GM20431 (cell line): ENCODE measurements around the gene HSD11B2.

ENCODE experiments used
- in situ Hi-C: fragments of 300-500 bp; cut with MseI, MboI; formaldehyde crosslinking; loops from one replicate; pipeline ENCODE4 v1.15.0; 2020; ENCODE audit warnings: low sequenced_read_pairs; ENCODE audit not compliant: unreplicated experiment

HSD11B2 gene

DNA sequence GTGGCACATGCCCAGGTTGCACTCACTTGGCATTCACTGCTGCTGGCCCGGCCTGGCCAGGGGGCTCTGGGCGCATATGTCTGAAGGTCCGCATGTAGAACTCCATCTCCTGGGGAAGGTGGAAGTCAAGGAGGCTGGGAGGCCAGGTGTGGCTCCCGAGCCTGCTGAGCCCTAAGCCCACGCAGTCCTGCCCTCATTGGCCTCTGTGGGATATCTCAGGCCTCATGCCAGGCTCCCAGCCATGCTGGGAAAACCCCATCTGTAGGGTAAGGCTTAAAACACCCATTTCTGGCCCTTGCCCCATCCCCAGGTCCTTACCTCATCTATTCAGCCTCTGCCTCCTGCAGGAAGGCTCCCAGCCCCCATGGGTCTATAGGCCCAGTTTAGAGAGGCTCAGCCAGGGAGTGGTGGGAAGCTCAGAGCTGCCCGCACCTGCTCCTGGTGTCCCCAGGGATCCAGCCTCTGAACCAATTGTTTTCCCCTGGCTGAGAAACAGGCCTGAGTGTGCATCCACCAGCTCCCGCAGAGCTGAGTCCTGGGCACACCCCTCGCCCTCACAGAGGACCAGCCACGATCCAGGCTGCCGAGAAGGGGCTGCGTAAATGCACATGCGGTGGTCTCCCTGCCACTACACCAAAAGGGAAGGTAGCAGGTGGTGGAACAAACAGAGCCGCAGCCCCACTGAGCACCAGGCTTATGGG, 35.3 kb upstream of the HSD11B2 start:
- in situ Hi-C loops = no loop called here

DNA sequence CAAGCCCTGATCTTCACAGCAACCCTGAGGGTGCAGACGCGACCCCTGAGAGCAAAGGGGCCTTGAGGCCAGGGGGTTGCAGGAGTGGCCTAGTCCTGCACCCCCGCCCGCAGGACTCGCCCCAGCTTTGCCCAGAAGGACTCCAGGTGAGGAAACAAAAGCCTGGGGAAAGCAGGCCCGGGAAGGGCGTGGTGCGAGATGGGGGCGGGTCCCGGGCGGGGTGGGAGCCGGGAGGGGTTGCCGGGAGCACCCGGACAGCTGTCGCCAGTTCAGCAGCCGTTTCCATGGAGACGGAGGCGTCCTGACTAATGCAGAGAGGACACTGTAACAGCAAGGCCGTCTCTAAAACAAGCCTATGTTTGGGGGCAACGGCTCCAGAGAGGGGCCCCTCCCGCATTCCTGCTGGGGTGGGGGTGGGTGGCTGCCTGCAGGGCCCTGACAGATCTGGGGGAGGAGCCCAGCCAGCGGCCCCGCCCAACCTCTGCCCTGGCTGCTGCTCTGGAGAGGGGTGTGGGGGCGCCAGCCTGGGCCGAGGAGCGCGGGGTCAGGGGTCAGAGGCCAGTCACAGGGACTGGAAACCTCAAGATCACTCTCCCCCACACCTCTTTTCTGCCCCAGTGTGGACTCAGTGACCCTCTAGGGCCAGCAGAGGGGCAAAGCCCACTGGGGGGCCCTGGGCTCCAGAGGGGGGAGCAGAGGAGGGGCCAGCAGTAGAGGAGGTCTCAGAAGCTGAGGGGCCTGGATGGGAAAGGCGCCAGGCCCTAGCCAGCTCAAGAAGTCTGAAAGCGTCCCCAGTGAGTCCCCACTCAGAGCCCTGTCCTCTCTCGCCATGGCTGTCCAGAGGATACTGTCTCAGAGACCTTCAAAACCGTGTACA, 34.5 kb upstream of the HSD11B2 start:
- in situ Hi-C loops = no loop called here

GRCh38 chr16:67397036-67397801, 33.7 kb upstream of the HSD11B2 start:
- in situ Hi-C loops = no loop called here

GRCh38 chr16:67397812-67398545, 32.9 kb upstream of the HSD11B2 start:
- in situ Hi-C loops = no loop called here

DNA sequence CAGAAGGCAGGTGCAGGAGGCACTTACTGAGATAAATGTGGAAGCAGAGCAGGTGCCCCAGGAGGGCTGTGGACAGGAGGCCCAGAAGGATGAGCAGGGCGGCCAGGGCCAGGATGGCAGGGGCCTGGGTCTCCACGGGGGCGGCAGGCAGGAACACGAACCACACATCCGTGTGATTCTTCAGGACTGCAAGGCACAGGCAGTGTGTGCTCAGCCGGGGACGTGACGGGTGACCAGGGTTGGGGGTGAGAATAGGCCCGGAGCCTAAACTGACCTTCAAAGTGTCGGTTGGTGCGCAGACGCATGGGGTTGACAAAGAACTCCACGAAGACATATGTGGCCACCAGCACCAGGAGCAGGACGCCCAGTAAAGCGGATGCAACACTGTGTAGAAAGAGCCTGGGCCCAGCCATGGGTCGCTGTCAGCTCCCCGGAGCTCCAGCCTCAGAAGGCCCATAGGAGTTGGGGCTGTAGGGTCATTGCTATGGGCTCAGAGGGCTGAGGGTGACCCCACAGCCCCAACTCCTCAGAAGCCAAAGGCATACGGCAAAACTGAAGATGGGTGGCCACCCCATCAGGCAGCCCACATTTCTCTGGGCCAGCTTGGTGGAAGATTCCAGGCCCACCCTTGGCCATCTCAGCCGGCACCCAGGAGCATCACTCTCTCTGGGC, 32.2 kb upstream of the HSD11B2 start:
- in situ Hi-C loops = no loop called here

- in situ Hi-C loops = no loop called here
Observed at GRCh38 chr16:67399218-67399733, 31.6 kb upstream of the HSD11B2 start.

GRCh38 chr16:67399749-67400704, 30.9 kb upstream of the HSD11B2 start:
- in situ Hi-C loops = no loop called here

- in situ Hi-C loops = no loop called here
Observed at GRCh38 chr16:67400901-67401300, 30.0 kb upstream of the HSD11B2 start.

GRCh38 chr16:67403976-67404555, 26.9 kb upstream of the HSD11B2 start:
- in situ Hi-C loops = no loop called here

- in situ Hi-C loops = no loop called here
Observed at GRCh38 chr16:67404740-67405226, 26.1 kb upstream of the HSD11B2 start.

- in situ Hi-C loops = no loop called here
Observed at GRCh38 chr16:67405336-67405735, 25.6 kb upstream of the HSD11B2 start.

DNA sequence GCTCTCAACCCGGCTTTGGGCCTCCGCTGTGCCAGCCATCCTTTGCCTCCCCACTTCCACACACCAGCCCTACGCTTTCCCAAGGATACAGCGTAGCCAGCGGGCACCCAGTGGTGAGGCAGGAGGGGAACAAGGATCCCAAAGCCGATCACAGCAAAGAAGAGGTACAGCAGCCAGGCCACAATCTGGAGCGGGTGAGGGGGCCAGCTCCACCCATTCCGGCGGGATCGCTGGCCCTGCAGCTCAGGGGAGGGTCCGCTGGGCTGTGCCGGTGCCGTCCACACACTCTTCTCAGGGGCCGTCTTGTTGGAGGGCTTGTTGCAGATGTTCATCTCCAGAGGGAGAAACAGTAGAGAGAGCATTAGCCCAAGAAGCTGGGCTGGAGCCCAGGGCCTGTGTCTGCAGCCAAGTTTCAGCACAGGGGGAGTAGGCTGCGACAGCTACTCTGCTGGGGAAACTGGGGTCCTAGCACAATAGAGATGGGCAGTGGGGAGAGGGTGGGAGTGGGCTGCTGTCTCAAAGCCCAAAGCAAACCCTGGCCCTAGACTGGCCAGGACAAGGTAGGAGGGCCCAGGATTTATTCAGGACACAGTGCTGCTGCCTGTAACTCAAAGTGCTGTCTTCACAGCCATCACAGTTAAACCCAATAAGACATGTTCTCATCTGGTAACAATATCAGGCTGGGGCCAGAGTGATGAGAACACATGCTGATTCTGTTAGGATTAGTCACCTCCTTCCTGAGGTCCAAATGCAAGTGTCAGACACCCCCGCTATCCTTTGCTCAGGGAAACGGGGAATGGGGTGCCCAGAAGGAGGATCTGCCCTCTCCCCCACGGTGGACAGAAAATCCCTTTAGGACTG, 24.6 kb upstream of the HSD11B2 start:
- in situ Hi-C loops = no loop called here

- in situ Hi-C loops = no loop called here
Observed at GRCh38 chr16:67407176-67407787, 23.6 kb upstream of the HSD11B2 start.

GRCh38 chr16:67407788-67408452, 23.0 kb upstream of the HSD11B2 start:
- in situ Hi-C loops = no loop called here

DNA sequence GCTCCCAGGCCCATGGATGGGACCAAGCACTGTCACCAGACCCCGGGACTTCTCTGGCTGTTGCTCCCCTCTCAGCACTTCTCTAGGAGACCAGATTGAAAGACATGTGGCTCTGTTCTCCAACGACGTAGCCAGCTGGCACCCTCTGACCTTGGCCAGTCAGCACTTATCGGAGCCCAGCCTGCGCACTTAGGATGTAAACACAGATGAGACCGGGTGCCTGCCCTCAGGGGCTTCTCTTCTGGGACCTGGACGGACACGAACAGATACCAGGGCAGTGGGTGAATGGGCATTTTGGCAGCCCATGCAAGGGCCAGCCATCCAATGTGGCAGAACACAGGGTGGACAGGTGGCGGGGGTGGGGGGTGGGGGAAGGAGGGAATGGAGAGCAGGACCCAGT, 21.3 kb upstream of the HSD11B2 start:
- in situ Hi-C loops = no loop called here

GRCh38 chr16:67411339-67411738, 19.6 kb upstream of the HSD11B2 start:
- in situ Hi-C loops = no loop called here
